Activated T-cell treated with anti-CD3 and anti-CD28 coated beads, Interleukin-2, amount 50 U/mL, for 48 hours (primary cell): ENCODE data around the gene CRTAP.
"Not testable (repeated sequence)": the region's sequence is repeated elsewhere in the genome, so short reads cannot be mapped to it uniquely, and the experiment has no call there.

ENCODE experiments used
- DNase-seq, 2 experiments: peaks; one replicate each; pipeline ENCODE4 v3.0.0-alpha.2; 2020

The CRTAP gene

GRCh38 chr3:33181641-33182040 lies 67.8 kb downstream of the CRTAP start:
- DNase-seq, result not testable (repeated sequence)

DNA sequence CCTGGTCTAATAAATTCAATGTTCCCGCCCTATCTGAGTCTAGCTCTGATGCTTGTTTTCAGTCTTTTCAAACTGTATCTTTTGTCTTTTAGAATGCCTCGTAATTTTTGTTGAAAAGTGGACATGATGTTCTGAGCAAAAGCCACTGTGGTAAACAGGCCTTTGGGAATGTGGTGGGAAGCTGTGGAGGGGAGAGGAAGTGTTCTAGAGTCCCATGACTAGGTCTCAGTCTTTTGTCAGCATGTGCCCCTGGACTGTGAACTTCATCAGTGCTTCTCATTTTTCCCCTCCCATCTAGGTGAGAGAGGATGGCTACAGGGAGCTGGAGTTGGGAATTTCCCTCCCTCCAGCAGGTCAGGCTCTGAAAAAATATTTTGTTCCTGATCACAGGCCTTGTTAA lies 71.0 kb downstream of the CRTAP start:
- no peak for DNase-seq

- DNase-seq, result no peak
Observed at GRCh38 chr3:33186524-33187367, 72.9 kb downstream of the CRTAP start.

GRCh38 chr3:33187368-33187634 lies 73.5 kb downstream of the CRTAP start:
- DNase-seq, result no peak

- no peak for DNase-seq
Observed at GRCh38 chr3:33194303-33194702, 80.5 kb downstream of the CRTAP start.

- no peak for DNase-seq
Observed at GRCh38 chr3:33196538-33196937, 82.7 kb downstream of the CRTAP start.
